ENCODE measurements around the gene B4GALT2. TPM values are rescaled to one million over a fixed set of nuclear protein-coding genes. Genes with fewer than 3 reads are reported as not detected.

B4GALT2 gene
- total and polyA plus RNA-seq, 3 donors from 2014 or later, result 40.9 to 65.9 (median 47.7) TPM

DNA sequence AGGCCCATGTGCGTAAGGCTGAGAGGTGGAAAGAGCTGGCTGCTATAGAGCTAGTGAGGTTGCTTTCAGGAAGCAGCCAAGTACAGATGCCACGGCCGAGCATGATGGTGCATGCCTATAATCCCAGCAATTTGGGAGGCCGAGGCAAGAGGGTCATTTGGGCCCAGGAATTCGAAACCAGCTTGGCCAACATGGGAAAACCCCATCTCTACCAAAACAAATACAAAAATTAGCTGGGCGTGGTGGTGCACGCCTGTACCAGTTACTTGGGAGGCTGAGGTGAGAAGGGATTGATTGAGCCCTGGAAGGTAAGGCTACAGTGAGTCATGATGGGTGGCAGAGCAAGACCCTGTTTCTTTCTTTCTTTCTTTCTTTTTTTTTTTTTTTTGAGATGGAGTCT is 15.1 kb downstream of the B4GALT2 start:
- Histone ChIP-seq H3K4me3 (no peak overlapping the region), H3K9me3 (no peaks in the 10 kb centered on the region), H3K4me1 (peaks cover 13% of the 10 kb centered on the region), H3K27ac (no peak overlapping the region), H3K27me3 (no peaks in the 10 kb centered on the region), H3K36me3 (ENCODE audit: low read depth, missing control alignments) (no peaks in the 10 kb centered on the region)
- intact Hi-C loops (cut with DNase I; ENCODE audit: low total_unique reads), result no loop called here
- 95 to 97% methylated on average over 7 of the region's 7 CpGs for WGBS, 2 donors
- TF ChIP-seq CTCF (IDR thresholded peaks at IDR 0.05), result no peak
- TF ChIP-seq POLR2A (IDR thresholded peaks at IDR 0.05), result no peak
- DNase-seq, result no peak

- intact Hi-C loops (cut with DNase I; ENCODE audit: low total_unique reads), result no loop called here
- no peaks in the 10 kb centered on the region for H3K9me3 ChIP-seq
- TF ChIP-seq CTCF (IDR thresholded peaks at IDR 0.05), result peak in 1 of 3 experiments; percentile 9
- TF ChIP-seq POLR2A (IDR thresholded peaks at IDR 0.05), result no peak
- H3K4me3 ChIP-seq, result no peak overlapping the region
- no peaks in the 10 kb centered on the region for H3K36me3 ChIP-seq (ENCODE audit: low read depth, missing control alignments)
- H3K27me3 ChIP-seq, result no peaks in the 10 kb centered on the region
- peaks cover 18% of the 10 kb centered on the region for H3K4me1 ChIP-seq
- WGBS, 2 donors, result 71 to 85% methylated on average over 8 to 15 of the region's 15 CpGs
- H3K27ac ChIP-seq, result no peak overlapping the region
- no peak for DNase-seq
Observed at GRCh38 chr1:43994794-43995790, 16.1 kb downstream of the B4GALT2 start.

GRCh38 chr1:43995984-43996732 is 17.1 kb downstream of the B4GALT2 start:
- WGBS, 2 donors, result 87 to 90% methylated on average over 13 to 21 of the region's 21 CpGs
- Histone ChIP-seq H3K36me3 (ENCODE audit: low read depth, missing control alignments) (no peaks in the 10 kb centered on the region), H3K27me3 (no peaks in the 10 kb centered on the region), H3K4me3 (no peak overlapping the region), H3K27ac (no peak overlapping the region), H3K9me3 (no peaks in the 10 kb centered on the region), H3K4me1 (peaks cover 13% of the 10 kb centered on the region)
- intact Hi-C loops (cut with DNase I; ENCODE audit: low total_unique reads), result no loop called here
- TF ChIP-seq CTCF (IDR thresholded peaks at IDR 0.05) (no peak), POLR2A (IDR thresholded peaks at IDR 0.05) (no peak)
- no peak for DNase-seq

GRCh38 chr1:43996733-43997115 is 17.7 kb downstream of the B4GALT2 start:
- Histone ChIP-seq H3K4me3 (no peak overlapping the region), H3K27me3 (no peaks in the 10 kb centered on the region), H3K27ac (no peak overlapping the region), H3K4me1 (peaks cover 13% of the 10 kb centered on the region), H3K36me3 (ENCODE audit: low read depth, missing control alignments) (no peaks in the 10 kb centered on the region), H3K9me3 (no peaks in the 10 kb centered on the region)
- no peak for DNase-seq
- 67 to 69% methylated on average over 6 of the region's 6 CpGs for WGBS, 2 donors
- no peak for TF ChIP-seq CTCF (IDR thresholded peaks at IDR 0.05)
- no peak for TF ChIP-seq POLR2A (IDR thresholded peaks at IDR 0.05)
- intact Hi-C loops (cut with DNase I; ENCODE audit: low total_unique reads), result no loop called here

All from testis (tissue), 3 donors.